Measurements from ENCODE around the gene KSR1.

DNA sequence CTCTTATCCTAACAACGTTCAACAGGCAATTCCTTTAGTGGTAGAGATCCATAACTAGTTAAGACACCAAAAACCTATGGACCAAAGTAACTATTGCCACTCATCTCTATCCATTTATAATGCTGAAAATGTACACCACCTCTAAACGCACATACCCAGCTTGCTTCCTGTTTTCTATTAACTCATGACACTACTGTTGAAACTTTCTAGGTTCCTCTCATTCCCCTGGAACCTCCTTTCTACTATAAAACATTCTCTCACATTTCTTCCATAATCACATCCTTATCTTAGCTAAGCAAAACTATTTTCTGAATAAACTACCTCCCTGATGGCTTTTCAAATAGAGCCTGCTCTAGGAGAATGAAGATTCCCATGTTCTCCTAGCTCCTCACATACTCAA is 42.9 kb upstream of the KSR1 start:
- TF ChIP-seq, protein P1, sequence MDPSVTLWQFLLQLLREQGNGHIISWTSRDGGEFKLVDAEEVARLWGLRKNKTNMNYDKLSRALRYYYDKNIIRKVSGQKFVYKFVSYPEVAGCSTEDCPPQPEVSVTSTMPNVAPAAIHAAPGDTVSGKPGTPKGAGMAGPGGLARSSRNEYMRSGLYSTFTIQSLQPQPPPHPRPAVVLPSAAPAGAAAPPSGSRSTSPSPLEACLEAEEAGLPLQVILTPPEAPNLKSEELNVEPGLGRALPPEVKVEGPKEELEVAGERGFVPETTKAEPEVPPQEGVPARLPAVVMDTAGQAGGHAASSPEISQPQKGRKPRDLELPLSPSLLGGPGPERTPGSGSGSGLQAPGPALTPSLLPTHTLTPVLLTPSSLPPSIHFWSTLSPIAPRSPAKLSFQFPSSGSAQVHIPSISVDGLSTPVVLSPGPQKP (IDR thresholded peaks at IDR 0.05; ENCODE audit: borderline replicate concordance, low read depth, low read length) = no peak
- TF ChIP-seq, protein P2, sequence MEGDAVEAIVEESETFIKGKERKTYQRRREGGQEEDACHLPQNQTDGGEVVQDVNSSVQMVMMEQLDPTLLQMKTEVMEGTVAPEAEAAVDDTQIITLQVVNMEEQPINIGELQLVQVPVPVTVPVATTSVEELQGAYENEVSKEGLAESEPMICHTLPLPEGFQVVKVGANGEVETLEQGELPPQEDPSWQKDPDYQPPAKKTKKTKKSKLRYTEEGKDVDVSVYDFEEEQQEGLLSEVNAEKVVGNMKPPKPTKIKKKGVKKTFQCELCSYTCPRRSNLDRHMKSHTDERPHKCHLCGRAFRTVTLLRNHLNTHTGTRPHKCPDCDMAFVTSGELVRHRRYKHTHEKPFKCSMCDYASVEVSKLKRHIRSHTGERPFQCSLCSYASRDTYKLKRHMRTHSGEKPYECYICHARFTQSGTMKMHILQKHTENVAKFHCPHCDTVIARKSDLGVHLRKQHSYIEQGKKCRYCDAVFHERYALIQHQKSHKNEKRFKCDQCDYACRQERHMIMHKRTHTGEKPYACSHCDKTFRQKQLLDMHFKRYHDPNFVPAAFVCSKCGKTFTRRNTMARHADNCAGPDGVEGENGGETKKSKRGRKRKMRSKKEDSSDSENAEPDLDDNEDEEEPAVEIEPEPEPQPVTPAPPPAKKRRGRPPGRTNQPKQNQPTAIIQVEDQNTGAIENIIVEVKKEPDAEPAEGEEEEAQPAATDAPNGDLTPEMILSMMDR (conservative IDR thresholded peaks at IDR 0.05; ENCODE audit: low read depth, low read length) = no peak
- TF ChIP-seq POLR2A (IDR thresholded peaks at IDR 0.05; ENCODE audit: low read depth, low read length) (no peak), BHLHE40 (IDR thresholded peaks at IDR 0.05; ENCODE audit: low read depth, low read length) (no peak)
